ENCODE measurements around the gene OTOGL.

The OTOGL gene

DNA sequence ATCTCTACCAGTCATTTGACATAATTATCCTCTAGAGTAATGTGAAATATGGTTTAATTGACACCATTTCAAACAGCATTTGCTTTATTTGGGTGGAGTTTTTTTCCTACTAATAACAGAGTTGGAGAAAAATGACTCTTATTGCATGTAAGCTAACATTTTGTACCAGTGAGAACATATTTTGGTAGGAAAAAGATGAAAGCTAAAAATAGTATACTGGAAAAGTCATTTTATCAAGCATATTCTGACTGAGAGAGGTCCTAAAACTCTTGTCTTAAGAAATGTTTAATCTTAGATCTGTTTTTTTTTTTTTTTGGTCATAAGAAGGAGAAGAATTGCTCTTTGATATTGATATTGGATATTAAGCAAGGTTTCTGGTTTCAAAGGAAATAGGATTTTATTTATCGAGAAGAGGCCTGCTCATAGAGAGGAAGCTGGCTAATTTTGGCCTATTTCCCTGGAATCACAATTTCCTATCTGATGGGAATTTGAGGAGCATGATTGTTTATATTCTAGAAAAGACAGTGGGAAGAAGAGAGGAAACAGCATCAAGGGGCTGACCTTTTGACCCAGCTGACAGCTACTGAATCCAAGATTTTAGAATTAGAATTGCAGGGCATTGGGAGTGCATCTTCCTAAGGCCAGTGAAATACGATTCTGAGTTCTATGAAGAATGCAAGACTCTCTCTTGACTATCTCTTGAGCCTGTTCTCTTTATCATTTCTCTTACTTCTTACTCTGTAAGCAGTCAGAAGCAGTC is 19.4 kb downstream of the OTOGL start:
- DNase-seq: no peak
- H3K27me3 ChIP-seq (replicated peaks): no peaks in the 10 kb centered on the region
- no peaks in the 10 kb centered on the region for H3K36me3 ChIP-seq (replicated peaks)
- no peak overlapping the region for H3K4me3 ChIP-seq (ENCODE audit: low read depth, low read length)
- H3K27ac ChIP-seq: no peak overlapping the region
- TF ChIP-seq, protein P1, sequence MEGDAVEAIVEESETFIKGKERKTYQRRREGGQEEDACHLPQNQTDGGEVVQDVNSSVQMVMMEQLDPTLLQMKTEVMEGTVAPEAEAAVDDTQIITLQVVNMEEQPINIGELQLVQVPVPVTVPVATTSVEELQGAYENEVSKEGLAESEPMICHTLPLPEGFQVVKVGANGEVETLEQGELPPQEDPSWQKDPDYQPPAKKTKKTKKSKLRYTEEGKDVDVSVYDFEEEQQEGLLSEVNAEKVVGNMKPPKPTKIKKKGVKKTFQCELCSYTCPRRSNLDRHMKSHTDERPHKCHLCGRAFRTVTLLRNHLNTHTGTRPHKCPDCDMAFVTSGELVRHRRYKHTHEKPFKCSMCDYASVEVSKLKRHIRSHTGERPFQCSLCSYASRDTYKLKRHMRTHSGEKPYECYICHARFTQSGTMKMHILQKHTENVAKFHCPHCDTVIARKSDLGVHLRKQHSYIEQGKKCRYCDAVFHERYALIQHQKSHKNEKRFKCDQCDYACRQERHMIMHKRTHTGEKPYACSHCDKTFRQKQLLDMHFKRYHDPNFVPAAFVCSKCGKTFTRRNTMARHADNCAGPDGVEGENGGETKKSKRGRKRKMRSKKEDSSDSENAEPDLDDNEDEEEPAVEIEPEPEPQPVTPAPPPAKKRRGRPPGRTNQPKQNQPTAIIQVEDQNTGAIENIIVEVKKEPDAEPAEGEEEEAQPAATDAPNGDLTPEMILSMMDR (IDR thresholded peaks at IDR 0.05; ENCODE audit: low read depth, low read length, missing control alignments): no peak
- in situ Hi-C loops (cut with HindIII; ENCODE audit: low pct_ligation_motif_present, low sequenced_read_pairs): no loop called here

DNA sequence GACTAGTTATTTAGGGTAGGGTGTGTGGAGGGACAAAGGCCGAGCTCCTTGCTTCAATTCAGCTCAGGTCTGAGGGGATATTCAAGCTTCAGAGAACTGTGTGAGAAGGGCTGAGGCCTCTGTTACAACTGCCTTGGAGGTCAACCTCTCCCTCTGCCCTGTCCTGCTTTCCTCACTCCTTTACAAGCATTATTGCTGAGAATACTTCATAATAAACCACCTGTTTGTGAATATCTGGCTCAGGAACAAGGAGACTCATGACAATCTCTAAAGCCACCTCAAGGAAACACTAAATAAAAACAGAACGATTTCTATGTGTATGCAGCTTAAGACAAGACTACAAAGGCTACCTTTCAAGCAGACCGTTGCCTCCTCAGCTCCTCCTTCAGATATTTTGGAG is 21.7 kb downstream of the OTOGL start:
- H3K4me3 ChIP-seq (ENCODE audit: low read depth, low read length): no peak overlapping the region
- no peaks in the 10 kb centered on the region for H3K36me3 ChIP-seq (replicated peaks)
- in situ Hi-C loops (cut with HindIII; ENCODE audit: low pct_ligation_motif_present, low sequenced_read_pairs): no loop called here
- TF ChIP-seq, protein P1 (IDR thresholded peaks at IDR 0.05; ENCODE audit: low read depth, low read length, missing control alignments): no peak
- H3K27me3 ChIP-seq (replicated peaks): no peaks in the 10 kb centered on the region
- no peak for DNase-seq
- H3K27ac ChIP-seq: no peak overlapping the region

DNA sequence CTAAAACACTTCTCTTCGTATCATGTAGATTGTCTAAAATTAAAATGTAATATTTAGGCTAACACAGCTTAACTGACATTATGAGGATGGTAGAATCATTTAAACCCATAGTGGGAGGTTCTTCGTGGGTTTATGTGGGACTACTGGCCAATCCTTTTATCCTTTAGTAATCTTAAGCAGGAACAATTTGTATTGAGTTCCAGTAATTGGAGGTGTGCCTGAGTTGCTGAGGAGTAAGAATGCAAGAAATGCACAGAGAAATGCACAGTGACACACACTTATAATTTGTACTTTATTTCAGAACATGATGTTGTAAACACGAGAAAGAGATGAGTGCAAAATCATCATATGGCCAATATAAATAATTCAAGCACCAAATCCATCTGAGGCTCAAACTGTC is 22.3 kb downstream of the OTOGL start:
- Histone ChIP-seq H3K4me3 (ENCODE audit: low read depth, low read length) (no peak overlapping the region), H3K27me3 (replicated peaks) (no peaks in the 10 kb centered on the region), H3K27ac (no peak overlapping the region), H3K36me3 (replicated peaks) (no peaks in the 10 kb centered on the region)
- TF ChIP-seq, protein P1 (IDR thresholded peaks at IDR 0.05; ENCODE audit: low read depth, low read length, missing control alignments): no peak
- DNase-seq: no peak
- in situ Hi-C loops (cut with HindIII; ENCODE audit: low pct_ligation_motif_present, low sequenced_read_pairs): no loop called here

DNA sequence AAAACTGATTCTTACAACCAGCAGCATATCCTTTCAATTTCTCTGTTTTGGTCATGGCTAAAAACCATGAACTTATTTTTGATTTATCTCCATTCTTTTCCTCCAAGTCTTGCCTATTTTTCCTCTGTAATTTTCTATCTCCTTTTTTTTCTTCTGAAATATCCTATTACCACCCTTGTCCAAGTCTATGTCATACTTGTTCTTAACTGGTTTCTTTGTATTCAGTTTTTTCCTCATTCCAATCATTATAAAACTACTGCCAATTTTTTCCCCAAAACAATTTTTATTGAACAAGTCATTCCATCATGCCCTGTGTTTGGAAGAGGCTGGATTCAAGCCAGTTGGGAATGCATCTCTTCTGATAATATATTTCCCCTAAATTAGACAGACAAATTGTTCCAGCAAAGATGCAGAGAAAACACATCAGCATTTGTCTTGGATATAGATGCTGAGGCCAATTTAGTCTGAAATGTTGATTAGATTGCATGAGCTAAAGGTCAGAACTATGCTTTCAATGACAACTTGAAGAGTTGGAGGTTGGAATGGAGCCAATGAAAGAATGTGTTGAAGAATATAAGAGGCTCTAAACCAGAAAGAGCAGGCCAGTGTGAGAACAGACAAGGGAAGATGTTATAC is 30.7 kb downstream of the OTOGL start:
- no peak for DNase-seq
- in situ Hi-C loops (cut with HindIII; ENCODE audit: low pct_ligation_motif_present, low sequenced_read_pairs): no loop called here
- H3K27ac ChIP-seq: no peak overlapping the region
- TF ChIP-seq, protein P1 (IDR thresholded peaks at IDR 0.05; ENCODE audit: low read depth, low read length, missing control alignments): no peak
- no peak overlapping the region for H3K4me3 ChIP-seq (ENCODE audit: low read depth, low read length)
- no peaks in the 10 kb centered on the region for H3K27me3 ChIP-seq (replicated peaks)
- H3K36me3 ChIP-seq (replicated peaks): no peaks in the 10 kb centered on the region

DNA sequence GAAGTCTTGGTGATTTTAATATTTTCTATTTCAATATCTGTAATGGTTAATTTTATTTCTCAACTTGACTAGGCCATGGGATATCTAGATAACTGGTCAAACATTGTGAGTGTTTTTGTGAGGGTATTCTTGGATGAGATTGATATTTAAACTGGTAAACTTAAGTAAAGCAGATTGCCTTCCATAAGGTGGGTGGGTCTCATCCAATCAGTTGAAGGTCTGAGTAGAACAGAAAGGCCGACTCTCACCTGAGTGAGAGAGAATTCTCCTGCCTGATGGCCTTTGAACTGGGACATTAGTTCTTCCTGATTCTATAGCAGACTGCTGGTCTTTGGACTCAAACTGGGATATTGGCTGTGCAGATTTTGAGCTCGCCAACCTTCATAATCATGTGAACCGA is 36.3 kb downstream of the OTOGL start:
- no peak overlapping the region for H3K4me3 ChIP-seq (ENCODE audit: low read depth, low read length)
- TF ChIP-seq, protein P1 (IDR thresholded peaks at IDR 0.05; ENCODE audit: low read depth, low read length, missing control alignments): no peak
- no peaks in the 10 kb centered on the region for H3K27me3 ChIP-seq (replicated peaks)
- DNase-seq: no peak
- no peaks in the 10 kb centered on the region for H3K36me3 ChIP-seq (replicated peaks)
- H3K27ac ChIP-seq: no peak overlapping the region
- in situ Hi-C loops (cut with HindIII; ENCODE audit: low pct_ligation_motif_present, low sequenced_read_pairs): no loop called here

Measured in brain microvascular endothelial cell (primary cell).